A549 (cell line): Measurements from ENCODE around the gene CD34. TPM values are rescaled to one million over a fixed set of nuclear protein-coding genes. Genes with fewer than 3 reads are reported as not detected.

Source experiments
- ATAC-seq, 2 experiments: fragments of 200-7000 bp in 1 of 2; fragments of >200 bp in 1 of 2; cut with Nextera tagmentation in 1 of 2; cut with Tn5 transposase in 1 of 2; 3 replicates each; pipeline versions ENCODE4 v1.8.0 to v1.9.1; 2018 to 2020; ENCODE audit warnings: mild to moderate bottlenecking in 1 of 2, moderate library complexity in 1 of 2
- CTCF ChIA-PET: fragments of 300-600 bp; sonication (Branson Sonifier 250); formaldehyde crosslinking; extraction: SDS; loops from one replicate; lab custom pipeline; 2021; ENCODE audit warnings: antibody characterized with exemption, inconsistent platforms; lab: Yijun Ruan, JAX
- POLR2A ChIA-PET: fragments of 350-600 bp; formaldehyde crosslinking; extraction: SDS; loops from one replicate; lab custom pipeline; 2021; ENCODE audit warnings: antibody characterized with exemption, inconsistent platforms; lab: Yijun Ruan, JAX
- DNase-seq, 2 experiments: peaks; one replicate each; pipeline versions ENCODE4 v3.0.0 to v3.0.0-alpha.2; 2011 to 2016; ENCODE audit warnings: low read depth in 1 of 2, low spot score in 1 of 2
- FAIRE-seq: peaks from 2 replicates; lab custom pipeline; 2011; peaks lifted over from hg19 to GRCh38; lab: Jason Lieb, UNC
- H3K27ac ChIP-seq, 2 experiments: fragments of >200 bp; sonication (Bioruptor Twin); formaldehyde crosslinking; 3 replicates each; pipeline ENCODE4 v1.5.1; 2016 to 2017
- H3K4me1 ChIP-seq: fragments of >200 bp; sonication (Bioruptor Twin); formaldehyde crosslinking; 3 replicates; pipeline ENCODE4 v1.6.1; 2016
- H3K4me2 ChIP-seq: fragments of >200 bp; sonication (Bioruptor Twin); formaldehyde crosslinking; 3 replicates; pipeline ENCODE4 v1.6.1; 2016
- H3K4me3 ChIP-seq: fragments of >200 bp; sonication (Bioruptor Twin); formaldehyde crosslinking; 3 replicates; pipeline ENCODE4 v1.5.1; 2016
- H3K9me3 ChIP-seq: fragments of >200 bp; sonication (Bioruptor Twin); formaldehyde crosslinking; 3 replicates; pipeline ENCODE4 v1.6.1; 2016
- CBX8 ChIP-seq: fragments of 200-600 bp; sonication (generic); IDR thresholded peaks from 2 replicates; pipeline ENCODE4 v1.6.1; 2016
- CEBPB ChIP-seq, 2 experiments: fragments of >200 bp in 1 of 2; sonication (Bioruptor Twin) in 1 of 2; formaldehyde crosslinking in 1 of 2; IDR thresholded peaks; 2 replicates each; pipeline ENCODE4 v1.6.1; 2012 to 2016
- CHD2 ChIP-seq: fragments of 150-350 bp; IDR thresholded peaks from 2 replicates; pipeline ENCODE4 v1.6.1; 2014; ENCODE audit warnings: low read length; ENCODE audit not compliant: partially characterized antibody
- CHD4 ChIP-seq: fragments of 200-600 bp; sonication (generic); IDR thresholded peaks from 2 replicates; pipeline ENCODE4 v1.6.1; 2016; ENCODE audit warnings: antibody characterized with exemption, mild to moderate bottlenecking, borderline replicate concordance
- EHMT2 ChIP-seq: fragments of 200-600 bp; sonication (generic); IDR thresholded peaks from 2 replicates; pipeline ENCODE4 v1.6.1; 2016; ENCODE audit warnings: antibody characterized with exemption, low read depth, mild to moderate bottlenecking, moderate library complexity
- ELK1 ChIP-seq: fragments of 150-350 bp; IDR thresholded peaks from 2 replicates; pipeline ENCODE4 v1.6.1; 2014; ENCODE audit warnings: low read depth, mild to moderate bottlenecking, low read length
- HEYL ChIP-seq: fragments of 250-450 bp; sonication (Bioruptor Pico); IDR thresholded peaks from 2 replicates; pipeline ENCODE4 v1.8.0; 2021; ENCODE audit warnings: mild to moderate bottlenecking, moderate library complexity
- HOXB13 ChIP-seq: fragments of 250-450 bp; sonication (Bioruptor Pico); IDR thresholded peaks from 2 replicates; pipeline ENCODE4 v1.5.0; 2020; ENCODE audit warnings: low read depth, mild to moderate bottlenecking, moderate library complexity
- KDM1A ChIP-seq: fragments of 200-600 bp; sonication (generic); IDR thresholded peaks from 2 replicates; pipeline ENCODE4 v1.6.1; 2016; ENCODE audit warnings: low read depth, mild to moderate bottlenecking
- KDM5A ChIP-seq: fragments of 200-600 bp; sonication (generic); IDR thresholded peaks from 2 replicates; pipeline ENCODE4 v1.6.1; 2016; ENCODE audit warnings: antibody characterized with exemption, mild to moderate bottlenecking
- MAX ChIP-seq: IDR thresholded peaks from 2 replicates; pipeline ENCODE4 v1.6.1; 2012
- NFE2L2 ChIP-seq: fragments of 150-350 bp; conservative IDR thresholded peaks from 2 replicates; pipeline ENCODE4 v1.6.1; 2014; ENCODE audit warnings: low read length
- POLR2A ChIP-seq: IDR thresholded peaks from 2 replicates; pipeline ENCODE4 v1.6.1; 2012; ENCODE audit warnings: mild to moderate bottlenecking, low read length
- POLR2AphosphoS2 ChIP-seq: conservative IDR thresholded peaks from 2 replicates; pipeline ENCODE4 v1.6.1; 2012; ENCODE audit warnings: low read length, improper control_type of control experiment, inconsistent platforms
- RAD21 ChIP-seq, 2 experiments: fragments of >200 bp in 1 of 2; sonication (Bioruptor Twin) in 1 of 2; formaldehyde crosslinking in 1 of 2; IDR thresholded peaks in 1 of 2; conservative IDR thresholded peaks in 1 of 2; 2 replicates in 1 of 2; 3 replicates in 1 of 2; pipeline ENCODE4 v1.6.1; 2012 to 2018; ENCODE audit warnings: inconsistent platforms in 1 of 2
- RARB ChIP-seq: fragments of 250-450 bp; sonication (Bioruptor Pico); IDR thresholded peaks from 2 replicates; pipeline ENCODE4 v1.8.0; 2021; ENCODE audit warnings: mild to moderate bottlenecking, moderate library complexity
- RFX5 ChIP-seq: fragments of 450-650 bp; IDR thresholded peaks from 2 replicates; pipeline ENCODE4 v1.7.1; 2014; ENCODE audit warnings: antibody characterized with exemption, mild to moderate bottlenecking, moderate library complexity
- RNF2 ChIP-seq: fragments of 200-600 bp; sonication (generic); IDR thresholded peaks from 2 replicates; pipeline ENCODE4 v1.6.1; 2016; ENCODE audit warnings: low read depth, mild to moderate bottlenecking, antibody characterized with exemption, moderate library complexity, borderline replicate concordance
- TP53 ChIP-seq: fragments of 250-450 bp; sonication (Bioruptor Pico); IDR thresholded peaks from 2 replicates; pipeline ENCODE4 v1.5.0; 2021; ENCODE audit warnings: mild to moderate bottlenecking, moderate library complexity
- ZC3H11A ChIP-seq: fragments of 450-650 bp; IDR thresholded peaks from 2 replicates; pipeline ENCODE4 v1.6.1; 2014; ENCODE audit warnings: antibody characterized with exemption, mild to moderate bottlenecking
- ZSCAN20 ChIP-seq: fragments of 250-450 bp; sonication (Bioruptor Pico); IDR thresholded peaks from 2 replicates; pipeline ENCODE4 v1.8.0; 2022; ENCODE audit warnings: mild to moderate bottlenecking, moderate library complexity
- WGBS: methylation state at CpG from one replicate; pipeline ENCODE4 v1.1.6; 2017; ENCODE audit errors: missing lambda C conversion rate; 5-methylcytosine and 5-hydroxymethylcytosine counted together
- polyA plus RNA-seq, 4 experiments: library from polyadenylated mRNA; depleted of rRNA in 3 of 4; stranded (reverse); fragments of >200 nt; fragmentation: RNase III in 1 of 4; extraction: RNeasy Plus Mini Kit Qiagen cat#74134 plus additional on column Dnase treatment in 1 of 4; gene quantifications; 2 replicates in 3 of 4; 3 replicates in 1 of 4; pipeline ENCODE4 v1.2.3, GENCODE V29; 2011 to 2017
- TF ChIP-seq, protein P1 (sequence below): IDR thresholded peaks from 2 replicates; pipeline ENCODE4 v1.6.1; 2012
- TF ChIP-seq, protein P2 (sequence below): fragments of 200-600 bp; sonication (generic); IDR thresholded peaks from 2 replicates; pipeline ENCODE4 v1.6.1; 2016; ENCODE audit warnings: antibody characterized with exemption, mild to moderate bottlenecking, moderate library complexity

CD34 gene
- polyA plus RNA-seq, 2 of the 4 experiments (the other 2 are of a cell fraction): 0.05 TPM; not detected in 1

- ATAC-seq: no peak
- Histone ChIP-seq H3K4me3 (no peak overlapping the region), H3K4me2 (no peak overlapping the region), H3K4me1 (no peaks in the 10 kb centered on the region), H3K9me3 (no peaks in the 10 kb centered on the region), H3K27ac (no peak overlapping the region)
- no peak for DNase-seq
- ChIA-PET POLR2A (no interaction called here), CTCF (interaction anchor here (6.5 kb wide), 1 partner anchor 11 kb away, joined by 35 read pairs; no protein-coding TSS in a partner anchor)
- no peak for TF ChIP-seq HOXB13
- TF ChIP-seq KDM5A: no peak
- no peak for TF ChIP-seq RARB (CRISPR knock-in tag)
- TF ChIP-seq MAX: no peak
- no peak for TF ChIP-seq HEYL (CRISPR knock-in tag)
- TF ChIP-seq, protein P1, sequence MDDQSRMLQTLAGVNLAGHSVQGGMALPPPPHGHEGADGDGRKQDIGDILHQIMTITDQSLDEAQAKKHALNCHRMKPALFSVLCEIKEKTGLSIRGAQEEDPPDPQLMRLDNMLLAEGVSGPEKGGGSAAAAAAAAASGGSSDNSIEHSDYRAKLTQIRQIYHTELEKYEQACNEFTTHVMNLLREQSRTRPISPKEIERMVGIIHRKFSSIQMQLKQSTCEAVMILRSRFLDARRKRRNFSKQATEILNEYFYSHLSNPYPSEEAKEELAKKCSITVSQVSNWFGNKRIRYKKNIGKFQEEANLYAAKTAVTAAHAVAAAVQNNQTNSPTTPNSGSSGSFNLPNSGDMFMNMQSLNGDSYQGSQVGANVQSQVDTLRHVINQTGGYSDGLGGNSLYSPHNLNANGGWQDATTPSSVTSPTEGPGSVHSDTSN: no peak
- no peak for TF ChIP-seq POLR2A
- TF ChIP-seq TP53 (CRISPR knock-in tag): no peak
- TF ChIP-seq EHMT2: no peak
- no peak for TF ChIP-seq CHD2
- TF ChIP-seq KDM1A: no peak
- TF ChIP-seq CHD4: no peak
- TF ChIP-seq CEBPB (IDR thresholded peaks at IDR 0.05): no peak
- no peak for TF ChIP-seq RNF2
- no peak for TF ChIP-seq ELK1
- no peak for TF ChIP-seq ZSCAN20 (CRISPR knock-in tag)
- no peak for TF ChIP-seq NFE2L2
- TF ChIP-seq POLR2AphosphoS2: no peak
- no peak for TF ChIP-seq CBX8
- TF ChIP-seq RAD21 (conservative IDR thresholded peaks at IDR 0.05 in 1 of 2, IDR thresholded peaks at IDR 0.05 in 1 of 2): no peak
- no peak for FAIRE-seq
- WGBS: 93% methylated on average over 7 of the region's 7 CpGs
These were observed 53.5 kb downstream of the CD34 start for GRCh38 chr1:207857447-207857846.

- DNase-seq (no peak), ATAC-seq (no peak), FAIRE-seq (no peak)
- no peaks in the 10 kb centered on the region for H3K9me3 ChIP-seq
- ChIA-PET POLR2A (interaction anchor here (0.6 kb wide), 1 partner anchor 32 kb away, joined by 8 read pairs; no protein-coding TSS in a partner anchor), CTCF (interaction anchor here (6.5 kb wide), 1 partner anchor 12 kb away, joined by 35 read pairs; no protein-coding TSS in a partner anchor)
- H3K4me2 ChIP-seq: no peak overlapping the region
- no peak overlapping the region for H3K4me3 ChIP-seq
- H3K27ac ChIP-seq: no peak overlapping the region
- no peaks in the 10 kb centered on the region for H3K4me1 ChIP-seq
- 100% methylated on average over 1 of the region's 1 CpG for WGBS
- no peak for TF ChIP-seq ZC3H11A
- TF ChIP-seq HOXB13: no peak
- TF ChIP-seq, protein P2, sequence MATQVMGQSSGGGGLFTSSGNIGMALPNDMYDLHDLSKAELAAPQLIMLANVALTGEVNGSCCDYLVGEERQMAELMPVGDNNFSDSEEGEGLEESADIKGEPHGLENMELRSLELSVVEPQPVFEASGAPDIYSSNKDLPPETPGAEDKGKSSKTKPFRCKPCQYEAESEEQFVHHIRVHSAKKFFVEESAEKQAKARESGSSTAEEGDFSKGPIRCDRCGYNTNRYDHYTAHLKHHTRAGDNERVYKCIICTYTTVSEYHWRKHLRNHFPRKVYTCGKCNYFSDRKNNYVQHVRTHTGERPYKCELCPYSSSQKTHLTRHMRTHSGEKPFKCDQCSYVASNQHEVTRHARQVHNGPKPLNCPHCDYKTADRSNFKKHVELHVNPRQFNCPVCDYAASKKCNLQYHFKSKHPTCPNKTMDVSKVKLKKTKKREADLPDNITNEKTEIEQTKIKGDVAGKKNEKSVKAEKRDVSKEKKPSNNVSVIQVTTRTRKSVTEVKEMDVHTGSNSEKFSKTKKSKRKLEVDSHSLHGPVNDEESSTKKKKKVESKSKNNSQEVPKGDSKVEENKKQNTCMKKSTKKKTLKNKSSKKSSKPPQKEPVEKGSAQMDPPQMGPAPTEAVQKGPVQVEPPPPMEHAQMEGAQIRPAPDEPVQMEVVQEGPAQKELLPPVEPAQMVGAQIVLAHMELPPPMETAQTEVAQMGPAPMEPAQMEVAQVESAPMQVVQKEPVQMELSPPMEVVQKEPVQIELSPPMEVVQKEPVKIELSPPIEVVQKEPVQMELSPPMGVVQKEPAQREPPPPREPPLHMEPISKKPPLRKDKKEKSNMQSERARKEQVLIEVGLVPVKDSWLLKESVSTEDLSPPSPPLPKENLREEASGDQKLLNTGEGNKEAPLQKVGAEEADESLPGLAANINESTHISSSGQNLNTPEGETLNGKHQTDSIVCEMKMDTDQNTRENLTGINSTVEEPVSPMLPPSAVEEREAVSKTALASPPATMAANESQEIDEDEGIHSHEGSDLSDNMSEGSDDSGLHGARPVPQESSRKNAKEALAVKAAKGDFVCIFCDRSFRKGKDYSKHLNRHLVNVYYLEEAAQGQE: no peak
- TF ChIP-seq RFX5: no peak
These were observed 54.5 kb downstream of the CD34 start for GRCh38 chr1:207856276-207857023.
